Measurements from ENCODE around the gene GKN1. TPM values are rescaled to one million over a fixed set of nuclear protein-coding genes. Genes with fewer than 3 reads are reported as not detected.

Gene GKN1
- total RNA-seq, 1 donor from 2014 or later = not detected

- Histone ChIP-seq H3K36me3 (no peaks in the 10 kb centered on the region), H3K4me1 (no peaks in the 10 kb centered on the region), H3K27ac (no peak overlapping the region), H3K4me3 (no peak overlapping the region), H3K27me3 (ENCODE audit: low read depth) (no peaks in the 10 kb centered on the region), H3K9me3 (no peaks in the 10 kb centered on the region)
- intact Hi-C loops (cut with DNase I) = no loop called here
- DNase-seq = no peak
- ATAC-seq = no peak
- TF ChIP-seq, protein P1, sequence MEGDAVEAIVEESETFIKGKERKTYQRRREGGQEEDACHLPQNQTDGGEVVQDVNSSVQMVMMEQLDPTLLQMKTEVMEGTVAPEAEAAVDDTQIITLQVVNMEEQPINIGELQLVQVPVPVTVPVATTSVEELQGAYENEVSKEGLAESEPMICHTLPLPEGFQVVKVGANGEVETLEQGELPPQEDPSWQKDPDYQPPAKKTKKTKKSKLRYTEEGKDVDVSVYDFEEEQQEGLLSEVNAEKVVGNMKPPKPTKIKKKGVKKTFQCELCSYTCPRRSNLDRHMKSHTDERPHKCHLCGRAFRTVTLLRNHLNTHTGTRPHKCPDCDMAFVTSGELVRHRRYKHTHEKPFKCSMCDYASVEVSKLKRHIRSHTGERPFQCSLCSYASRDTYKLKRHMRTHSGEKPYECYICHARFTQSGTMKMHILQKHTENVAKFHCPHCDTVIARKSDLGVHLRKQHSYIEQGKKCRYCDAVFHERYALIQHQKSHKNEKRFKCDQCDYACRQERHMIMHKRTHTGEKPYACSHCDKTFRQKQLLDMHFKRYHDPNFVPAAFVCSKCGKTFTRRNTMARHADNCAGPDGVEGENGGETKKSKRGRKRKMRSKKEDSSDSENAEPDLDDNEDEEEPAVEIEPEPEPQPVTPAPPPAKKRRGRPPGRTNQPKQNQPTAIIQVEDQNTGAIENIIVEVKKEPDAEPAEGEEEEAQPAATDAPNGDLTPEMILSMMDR (IDR thresholded peaks at IDR 0.05) = no peak
These were observed 18.5 kb downstream of the GKN1 start for GRCh38 chr2:68992933-68993332.

- H3K27me3 ChIP-seq (ENCODE audit: low read depth) = no peaks in the 10 kb centered on the region
- H3K4me1 ChIP-seq = no peaks in the 10 kb centered on the region
- no peaks in the 10 kb centered on the region for H3K9me3 ChIP-seq
- no peaks in the 10 kb centered on the region for H3K36me3 ChIP-seq
- ATAC-seq (no peak), DNase-seq (no peak)
- intact Hi-C loops (cut with DNase I) = no loop called here
- H3K27ac ChIP-seq = no peak overlapping the region
- H3K4me3 ChIP-seq = no peak overlapping the region
- TF ChIP-seq, protein P1 (IDR thresholded peaks at IDR 0.05) = no peak
These were observed 19.2 kb downstream of the GKN1 start for GRCh38 chr2:68993660-68994059.

- Histone ChIP-seq H3K4me3 (no peak overlapping the region), H3K27me3 (ENCODE audit: low read depth) (no peaks in the 10 kb centered on the region), H3K4me1 (no peaks in the 10 kb centered on the region), H3K36me3 (no peaks in the 10 kb centered on the region), H3K27ac (no peak overlapping the region), H3K9me3 (no peaks in the 10 kb centered on the region)
- peak in 1 of 2 donors; percentile 42 for ATAC-seq
- intact Hi-C loops (cut with DNase I) = no loop called here
- TF ChIP-seq, protein P1 (IDR thresholded peaks at IDR 0.05) = no peak
- no peak for DNase-seq
These were observed 20.4 kb downstream of the GKN1 start for GRCh38 chr2:68994864-68995263.

DNA sequence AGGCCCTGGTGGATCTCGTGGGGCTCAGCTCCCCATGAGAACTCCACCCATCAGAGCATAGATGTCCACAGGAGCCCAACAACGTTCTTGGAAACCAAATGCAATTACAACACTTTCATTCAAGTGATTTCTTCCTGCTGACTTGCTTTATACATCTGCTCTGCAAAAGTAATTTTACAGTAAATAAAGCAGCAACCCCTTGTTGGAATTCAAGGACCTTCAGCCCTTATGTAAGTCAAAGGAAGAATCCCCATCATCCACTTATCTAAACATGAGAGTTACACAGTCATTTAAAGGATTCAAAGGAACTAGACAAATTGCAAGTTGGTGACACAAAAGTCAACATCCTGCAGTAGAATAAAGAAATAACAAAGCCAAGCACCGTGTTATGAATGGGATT is 21.5 kb downstream of the GKN1 start:
- TF ChIP-seq, protein P1 (IDR thresholded peaks at IDR 0.05) = no peak
- ATAC-seq (no peak), DNase-seq (no peak)
- no peak overlapping the region for H3K4me3 ChIP-seq
- H3K36me3 ChIP-seq = no peaks in the 10 kb centered on the region
- intact Hi-C loops (cut with DNase I) = no loop called here
- H3K9me3 ChIP-seq = no peaks in the 10 kb centered on the region
- H3K27me3 ChIP-seq (ENCODE audit: low read depth) = no peaks in the 10 kb centered on the region
- no peak overlapping the region for H3K27ac ChIP-seq
- H3K4me1 ChIP-seq = no peaks in the 10 kb centered on the region

GRCh38 chr2:68997401-68997800 is 23.0 kb downstream of the GKN1 start:
- Histone ChIP-seq H3K27me3 (ENCODE audit: low read depth) (no peaks in the 10 kb centered on the region), H3K36me3 (no peaks in the 10 kb centered on the region), H3K4me1 (no peaks in the 10 kb centered on the region), H3K4me3 (no peak overlapping the region), H3K27ac (no peak overlapping the region), H3K9me3 (peaks cover 4% of the 10 kb centered on the region)
- ATAC-seq (no peak), DNase-seq (no peak)
- intact Hi-C loops (cut with DNase I) = no loop called here
- TF ChIP-seq, protein P1 (IDR thresholded peaks at IDR 0.05) = no peak

DNA sequence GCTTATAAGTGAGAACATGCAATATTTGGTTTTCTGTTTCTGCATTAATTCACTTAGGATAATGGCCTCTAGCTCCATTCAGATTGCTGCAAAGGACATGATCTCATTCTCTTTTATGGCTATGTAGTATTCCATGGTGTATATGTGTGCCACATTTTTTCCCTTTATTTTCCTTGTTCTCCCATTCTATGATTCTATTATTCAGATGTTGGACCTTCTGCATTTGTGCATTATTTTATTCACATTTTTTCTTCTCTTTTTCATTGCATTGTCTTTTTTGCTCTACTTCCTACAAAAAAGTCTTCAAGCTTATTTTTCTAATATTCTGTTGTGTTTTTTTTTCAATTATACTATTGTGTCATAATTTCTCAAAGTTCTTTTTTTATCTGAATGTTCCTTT is 27.4 kb downstream of the GKN1 start:
- TF ChIP-seq, protein P1 (IDR thresholded peaks at IDR 0.05) = no peak
- Histone ChIP-seq H3K9me3 (peaks cover 4% of the 10 kb centered on the region), H3K4me1 (no peaks in the 10 kb centered on the region), H3K36me3 (no peaks in the 10 kb centered on the region), H3K4me3 (no peak overlapping the region), H3K27ac (no peak overlapping the region), H3K27me3 (ENCODE audit: low read depth) (no peaks in the 10 kb centered on the region)
- ATAC-seq (no peak), DNase-seq (no peak)
- intact Hi-C loops (cut with DNase I) = no loop called here

Data from lower lobe of right lung (tissue), 2 donors.